Hepatocyte (in vitro differentiated cells): ENCODE results near the gene ZNF189.

Experiments used
- CTCF ChIP-seq: fragments of 200-600 bp; sonication (generic); IDR thresholded peaks from 2 replicates; pipeline ENCODE4 v1.5.1; 2016; ENCODE audit warnings: antibody characterized with exemption, mild to moderate bottlenecking; ENCODE audit not compliant: poor library complexity
- EZH2 ChIP-seq: fragments of 200-600 bp; sonication (generic); IDR thresholded peaks from 2 replicates; pipeline ENCODE4 v1.6.1; 2016; ENCODE audit warnings: antibody characterized with exemption, mild to moderate bottlenecking, borderline replicate concordance

- TF ChIP-seq CTCF (no peak), EZH2 (no peak)
Observed at GRCh38 chr9:101433229-101433628, 34.6 kb downstream of the ZNF189 start.
